Urothelium cell line (cell line): ENCODE measurements around the gene ULK1.
"Not testable (repeated sequence)": the region's sequence is repeated elsewhere in the genome, so short reads cannot be mapped to it uniquely, and the experiment has no call there.

Experiments used
- DNase-seq: peaks from one replicate; pipeline ENCODE4 v3.0.0; 2011; ENCODE audit warnings: low spot score, mixed read lengths
- FAIRE-seq: peaks from 2 replicates; lab custom pipeline; 2011; peaks lifted over from hg19 to GRCh38; lab: Jason Lieb, UNC

The ULK1 gene

GRCh38 chr12:131861261-131862083, 33.0 kb upstream of the ULK1 start:
- peak; percentile 53 for FAIRE-seq

GRCh38 chr12:131862084-131862441, 32.4 kb upstream of the ULK1 start:
- no peak for FAIRE-seq
- DNase-seq = no peak

More at GRCh38 chr12:131861261-131862083, 33.0 kb upstream of the ULK1 start:
- no peak for DNase-seq

GRCh38 chr12:131862600-131862993, 31.8 kb upstream of the ULK1 start:
- DNase-seq (no peak), FAIRE-seq (no peak)

- FAIRE-seq (no peak), DNase-seq (peak; percentile 61)
These were observed 31.3 kb upstream of the ULK1 start for GRCh38 chr12:131862994-131863710.

- FAIRE-seq (no peak), DNase-seq (no peak)
These were observed 30.6 kb upstream of the ULK1 start for GRCh38 chr12:131863711-131864396.

GRCh38 chr12:131864469-131864868, 30.0 kb upstream of the ULK1 start:
- DNase-seq = no peak
- FAIRE-seq = no peak

- FAIRE-seq = peak; percentile 44
- DNase-seq = peak; percentile 78
These were observed 29.1 kb upstream of the ULK1 start for GRCh38 chr12:131865180-131865875.

- FAIRE-seq (no peak), DNase-seq (peak; percentile 16)
These were observed 27.0 kb upstream of the ULK1 start for GRCh38 chr12:131867471-131867870.

GRCh38 chr12:131867891-131868675, 26.3 kb upstream of the ULK1 start:
- DNase-seq (peak; percentile 2), FAIRE-seq (peak; percentile 46)

- FAIRE-seq = peak; percentile 42
- DNase-seq = peak; percentile 67
These were observed 24.5 kb upstream of the ULK1 start for GRCh38 chr12:131869871-131870418.

- no peak for FAIRE-seq
- DNase-seq = no peak
These were observed 22.7 kb upstream of the ULK1 start for GRCh38 chr12:131871677-131872076.

- DNase-seq = peak; percentile 58
- no peak for FAIRE-seq
These were observed 22.0 kb upstream of the ULK1 start for GRCh38 chr12:131872154-131873051.

GRCh38 chr12:131873293-131873692, 21.1 kb upstream of the ULK1 start:
- FAIRE-seq (no peak), DNase-seq (no peak)

- not testable (repeated sequence) for DNase-seq, FAIRE-seq
These were observed 19.4 kb upstream of the ULK1 start for GRCh38 chr12:131874972-131875371.

- DNase-seq, FAIRE-seq: not testable (repeated sequence)
These were observed 17.2 kb upstream of the ULK1 start for GRCh38 chr12:131877216-131877615.

GRCh38 chr12:131878436-131878835, 16.0 kb upstream of the ULK1 start:
- not testable (repeated sequence) for FAIRE-seq, DNase-seq

- FAIRE-seq (no peak), DNase-seq (no peak)
These were observed 11.5 kb upstream of the ULK1 start for GRCh38 chr12:131882804-131883520.

- DNase-seq (no peak), FAIRE-seq (no peak)
These were observed 10.9 kb upstream of the ULK1 start for GRCh38 chr12:131883521-131883900.
